Measurements from ENCODE around the gene C18orf63.

The C18orf63 gene

DNA sequence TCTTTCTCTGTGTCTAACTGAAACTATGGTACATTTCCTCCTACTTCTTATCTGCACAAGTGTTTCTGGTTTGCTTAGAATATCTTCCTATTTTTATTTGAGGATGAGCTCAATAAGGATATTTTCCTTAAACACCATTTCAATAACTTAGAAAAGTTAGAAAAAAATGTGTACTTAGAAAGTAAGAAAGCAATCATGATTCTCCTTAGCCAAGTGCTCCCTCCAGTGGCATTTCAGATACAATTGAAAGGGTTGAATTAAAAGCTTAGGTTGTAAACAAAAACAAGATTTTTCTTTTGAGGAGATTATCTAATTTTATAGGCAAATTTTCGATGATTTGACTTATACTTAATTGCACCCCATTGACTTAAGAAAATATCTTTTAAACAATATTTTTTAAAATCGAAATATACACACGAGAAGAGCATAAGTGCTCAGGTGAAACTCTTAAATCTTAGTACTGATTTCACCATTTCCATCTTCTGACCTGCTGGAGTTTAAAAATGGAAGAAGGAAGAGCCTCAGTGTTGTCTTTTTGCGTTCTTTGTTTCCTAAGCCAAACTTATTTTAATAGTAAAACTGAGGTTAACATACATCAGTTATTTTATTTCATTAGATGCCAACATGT is 26.9 kb downstream of the C18orf63 start:
- H3K27me3 ChIP-seq (ENCODE audit: low read length): no peaks in the 10 kb centered on the region
- H2AFZ ChIP-seq (ENCODE audit: low read depth, low read length, severe bottlenecking): no peak overlapping the region
- H4K20me1 ChIP-seq (ENCODE audit: low read depth, low read length): no peaks in the 10 kb centered on the region
- H3K4me3 ChIP-seq (ENCODE audit: insufficient read depth, low read length, poor library complexity, severe bottlenecking): no peak overlapping the region
- no peaks in the 10 kb centered on the region for H3F3A ChIP-seq (ENCODE audit: insufficient read depth)
- no peaks in the 10 kb centered on the region for H3K9me2 ChIP-seq (replicated peaks; ENCODE audit: insufficient read depth, low read length)
- H3K9ac ChIP-seq (ENCODE audit: low read length): no peak overlapping the region
- H3K36me3 ChIP-seq (ENCODE audit: low read length): no peaks in the 10 kb centered on the region
- H3K27ac ChIP-seq (ENCODE audit: low read depth, low read length): no peak overlapping the region
- no peaks in the 10 kb centered on the region for H3K9me3 ChIP-seq (ENCODE audit: insufficient read depth, low read length)
- no peaks in the 10 kb centered on the region for H3K79me2 ChIP-seq (ENCODE audit: insufficient read depth, low read length)
- H3K4me2 ChIP-seq (ENCODE audit: low read depth, low read length, poor library complexity, severe bottlenecking): no peak overlapping the region
- TF ChIP-seq, protein P1, sequence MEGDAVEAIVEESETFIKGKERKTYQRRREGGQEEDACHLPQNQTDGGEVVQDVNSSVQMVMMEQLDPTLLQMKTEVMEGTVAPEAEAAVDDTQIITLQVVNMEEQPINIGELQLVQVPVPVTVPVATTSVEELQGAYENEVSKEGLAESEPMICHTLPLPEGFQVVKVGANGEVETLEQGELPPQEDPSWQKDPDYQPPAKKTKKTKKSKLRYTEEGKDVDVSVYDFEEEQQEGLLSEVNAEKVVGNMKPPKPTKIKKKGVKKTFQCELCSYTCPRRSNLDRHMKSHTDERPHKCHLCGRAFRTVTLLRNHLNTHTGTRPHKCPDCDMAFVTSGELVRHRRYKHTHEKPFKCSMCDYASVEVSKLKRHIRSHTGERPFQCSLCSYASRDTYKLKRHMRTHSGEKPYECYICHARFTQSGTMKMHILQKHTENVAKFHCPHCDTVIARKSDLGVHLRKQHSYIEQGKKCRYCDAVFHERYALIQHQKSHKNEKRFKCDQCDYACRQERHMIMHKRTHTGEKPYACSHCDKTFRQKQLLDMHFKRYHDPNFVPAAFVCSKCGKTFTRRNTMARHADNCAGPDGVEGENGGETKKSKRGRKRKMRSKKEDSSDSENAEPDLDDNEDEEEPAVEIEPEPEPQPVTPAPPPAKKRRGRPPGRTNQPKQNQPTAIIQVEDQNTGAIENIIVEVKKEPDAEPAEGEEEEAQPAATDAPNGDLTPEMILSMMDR (IDR thresholded peaks at IDR 0.05; ENCODE audit: insufficient read depth, low read length, poor library complexity, severe bottlenecking): peak; percentile 46
- no peak for TF ChIP-seq EZH2phosphoT487 (conservative IDR thresholded peaks at IDR 0.05; ENCODE audit: low read length)

DNA sequence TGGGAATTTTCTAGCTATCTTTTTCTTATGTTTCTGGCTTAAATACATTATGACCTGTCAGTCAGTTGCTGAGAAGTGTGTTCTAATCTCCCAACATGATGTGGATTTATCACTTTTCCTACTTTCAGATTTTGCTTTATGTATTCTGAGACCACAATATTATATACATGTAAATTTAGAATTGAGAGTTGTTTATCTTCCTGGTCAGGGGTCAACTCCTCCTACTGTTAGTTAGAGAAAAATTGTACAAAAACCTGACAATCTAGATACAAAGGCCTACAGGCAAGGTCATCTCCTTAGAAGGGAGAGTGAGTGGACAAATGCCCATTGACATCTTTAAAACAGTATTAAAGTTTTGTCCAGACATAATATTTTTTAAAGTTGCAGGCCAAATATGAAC is 30.6 kb downstream of the C18orf63 start:
- Histone ChIP-seq H3K27ac (ENCODE audit: low read depth, low read length) (no peak overlapping the region), H3F3A (ENCODE audit: insufficient read depth) (no peaks in the 10 kb centered on the region), H3K4me2 (ENCODE audit: low read depth, low read length, poor library complexity, severe bottlenecking) (no peak overlapping the region), H3K9me2 (replicated peaks; ENCODE audit: insufficient read depth, low read length) (no peaks in the 10 kb centered on the region), H2AFZ (ENCODE audit: low read depth, low read length, severe bottlenecking) (no peak overlapping the region), H3K36me3 (ENCODE audit: low read length) (no peaks in the 10 kb centered on the region), H3K9me3 (ENCODE audit: insufficient read depth, low read length) (no peaks in the 10 kb centered on the region), H3K9ac (ENCODE audit: low read length) (no peak overlapping the region), H3K27me3 (ENCODE audit: low read length) (no peaks in the 10 kb centered on the region), H3K79me2 (ENCODE audit: insufficient read depth, low read length) (no peaks in the 10 kb centered on the region), H4K20me1 (ENCODE audit: low read depth, low read length) (no peaks in the 10 kb centered on the region), H3K4me3 (ENCODE audit: insufficient read depth, low read length, poor library complexity, severe bottlenecking) (no peak overlapping the region)
- TF ChIP-seq EZH2phosphoT487 (conservative IDR thresholded peaks at IDR 0.05; ENCODE audit: low read length): no peak
- TF ChIP-seq, protein P1 (IDR thresholded peaks at IDR 0.05; ENCODE audit: insufficient read depth, low read length, poor library complexity, severe bottlenecking): no peak

DNA sequence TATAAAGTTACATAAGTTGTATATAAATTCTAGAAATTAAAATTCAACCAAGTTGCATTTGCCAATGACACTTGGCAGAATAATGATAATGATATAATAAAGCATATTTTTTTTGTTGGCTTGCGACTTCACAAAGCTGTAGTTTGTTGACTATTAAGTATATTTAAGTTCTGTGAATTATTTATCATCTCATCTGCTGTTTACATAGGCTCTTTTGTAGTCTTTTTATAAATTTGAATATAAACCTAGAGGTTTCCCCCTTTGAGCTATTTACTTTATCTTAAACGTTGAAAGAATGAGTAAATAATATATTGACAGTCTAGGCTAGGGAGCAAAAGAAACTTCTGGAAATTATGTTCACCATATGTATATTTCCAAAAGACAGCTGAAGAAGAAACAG is 32.9 kb downstream of the C18orf63 start:
- Histone ChIP-seq H3K9ac (ENCODE audit: low read length) (no peak overlapping the region), H3K36me3 (ENCODE audit: low read length) (no peaks in the 10 kb centered on the region), H3K9me2 (replicated peaks; ENCODE audit: insufficient read depth, low read length) (no peaks in the 10 kb centered on the region), H3K79me2 (ENCODE audit: insufficient read depth, low read length) (no peaks in the 10 kb centered on the region), H2AFZ (ENCODE audit: low read depth, low read length, severe bottlenecking) (no peak overlapping the region), H3F3A (ENCODE audit: insufficient read depth) (no peaks in the 10 kb centered on the region), H4K20me1 (ENCODE audit: low read depth, low read length) (no peaks in the 10 kb centered on the region), H3K4me2 (ENCODE audit: low read depth, low read length, poor library complexity, severe bottlenecking) (no peak overlapping the region), H3K27ac (ENCODE audit: low read depth, low read length) (no peak overlapping the region), H3K27me3 (ENCODE audit: low read length) (no peaks in the 10 kb centered on the region), H3K9me3 (ENCODE audit: insufficient read depth, low read length) (no peaks in the 10 kb centered on the region), H3K4me3 (ENCODE audit: insufficient read depth, low read length, poor library complexity, severe bottlenecking) (no peak overlapping the region)
- TF ChIP-seq, protein P1 (IDR thresholded peaks at IDR 0.05; ENCODE audit: insufficient read depth, low read length, poor library complexity, severe bottlenecking): no peak
- no peak for TF ChIP-seq EZH2phosphoT487 (conservative IDR thresholded peaks at IDR 0.05; ENCODE audit: low read length)

Data from SU-DHL-6 (cell line).